GM18909 (cell line): Measurements from ENCODE around the gene TMEM114.

ENCODE experiments used
- ATAC-seq: cut with Tn5 transposase; IDR thresholded peaks from one replicate; pipeline ENCODE4 v1.9.1; 2021; ENCODE audit warnings: mild to moderate bottlenecking; ENCODE audit not compliant: unreplicated experiment, poor library complexity

TMEM114 gene

GRCh38 chr16:8611886-8612600, 21.7 kb upstream of the TMEM114 start:
- no peak for ATAC-seq

- no peak for ATAC-seq
Observed at GRCh38 chr16:8611122-8611521, 20.8 kb upstream of the TMEM114 start.

GRCh38 chr16:8607214-8607613, 16.9 kb upstream of the TMEM114 start:
- no peak for ATAC-seq

- no peak for ATAC-seq
Observed at GRCh38 chr16:8605554-8605953, 15.2 kb upstream of the TMEM114 start.

GRCh38 chr16:8600144-8600775, 9.9 kb upstream of the TMEM114 start:
- ATAC-seq, result no peak

GRCh38 chr16:8596581-8596980, 6.3 kb upstream of the TMEM114 start:
- ATAC-seq, result no peak

- no peak for ATAC-seq
Observed at GRCh38 chr16:8595783-8596182, 5.5 kb upstream of the TMEM114 start.

- ATAC-seq, result no peak
Observed at GRCh38 chr16:8594149-8594666, 3.9 kb upstream of the TMEM114 start.

GRCh38 chr16:8591451-8591850, 1.1 kb upstream of the TMEM114 start:
- ATAC-seq, result no peak

- no peak for ATAC-seq
Observed at GRCh38 chr16:8590811-8591210, 500 bp upstream of the TMEM114 start.

- no peak for ATAC-seq
Observed at GRCh38 chr16:8589057-8589899, 1.0 kb downstream of the TMEM114 start.

- no peak for ATAC-seq
Observed at GRCh38 chr16:8588682-8589056, 1.6 kb downstream of the TMEM114 start.

GRCh38 chr16:8587065-8587464, 3.2 kb downstream of the TMEM114 start:
- no peak for ATAC-seq

GRCh38 chr16:8585857-8586256, 4.5 kb downstream of the TMEM114 start:
- ATAC-seq, result no peak

- ATAC-seq, result no peak
Observed at GRCh38 chr16:8585041-8585440, 5.3 kb downstream of the TMEM114 start.

GRCh38 chr16:8583732-8584131, 6.6 kb downstream of the TMEM114 start:
- ATAC-seq, result no peak

GRCh38 chr16:8583199-8583598, 7.1 kb downstream of the TMEM114 start:
- ATAC-seq, result no peak

GRCh38 chr16:8581831-8582580, 8.3 kb downstream of the TMEM114 start:
- ATAC-seq, result no peak

- ATAC-seq, result no peak
Observed at GRCh38 chr16:8579559-8579958, 10.8 kb downstream of the TMEM114 start.

GRCh38 chr16:8577678-8578304, 12.5 kb downstream of the TMEM114 start:
- no peak for ATAC-seq
